SKM-1 treated with dmso at 0.1 percent for 144 hours (cell line): ENCODE results near the gene HCLS1.
"Not testable (repeated sequence)": the region's sequence is repeated elsewhere in the genome, so short reads cannot be mapped to it uniquely, and the experiment has no call there.

ENCODE experiments used
- DNase-seq: peaks from one replicate; lab custom pipeline; 2025; ENCODE audit not compliant: unreplicated experiment; lab: John Stamatoyannopoulos, UW

The HCLS1 gene

DNA sequence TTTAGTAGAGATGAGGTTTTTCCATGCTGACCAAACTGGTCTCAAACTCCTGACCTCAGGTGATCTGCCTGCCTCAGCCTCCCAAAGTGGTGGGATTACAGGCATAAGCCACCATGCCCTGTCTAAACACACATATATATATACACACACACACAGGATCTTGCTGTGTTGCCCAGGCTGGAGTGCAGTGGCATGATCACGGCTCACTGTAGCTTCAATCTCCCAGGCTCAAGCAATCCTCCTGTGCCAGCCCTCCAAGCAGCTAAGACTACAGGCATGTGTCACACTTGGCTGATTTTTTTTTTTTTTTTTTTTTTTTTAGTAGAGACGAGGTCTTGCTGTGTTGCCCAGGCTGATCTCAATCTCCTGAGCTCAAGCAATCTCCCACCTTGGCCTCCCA lies 60.8 kb downstream of the HCLS1 start:
- DNase-seq = not testable (repeated sequence)

DNA sequence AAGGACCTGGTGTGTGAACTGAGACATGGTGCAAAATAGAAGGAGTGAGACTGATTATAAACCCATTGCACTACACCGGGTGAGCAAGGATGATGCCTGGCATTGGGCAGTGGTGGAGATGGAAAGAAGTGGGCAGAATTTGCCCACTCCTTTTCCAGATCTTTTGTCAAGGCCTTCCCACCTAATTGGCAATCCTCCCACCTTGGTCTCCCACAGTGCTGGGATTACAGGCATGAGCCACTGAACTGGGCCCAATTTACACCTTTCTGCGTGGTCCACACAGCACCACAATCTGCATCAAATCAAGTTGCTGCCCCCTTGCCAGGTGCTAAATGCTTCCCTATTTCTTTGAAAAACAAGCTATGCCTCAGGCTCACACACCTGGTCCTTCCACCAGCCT lies 62.1 kb downstream of the HCLS1 start:
- no peak for DNase-seq

DNA sequence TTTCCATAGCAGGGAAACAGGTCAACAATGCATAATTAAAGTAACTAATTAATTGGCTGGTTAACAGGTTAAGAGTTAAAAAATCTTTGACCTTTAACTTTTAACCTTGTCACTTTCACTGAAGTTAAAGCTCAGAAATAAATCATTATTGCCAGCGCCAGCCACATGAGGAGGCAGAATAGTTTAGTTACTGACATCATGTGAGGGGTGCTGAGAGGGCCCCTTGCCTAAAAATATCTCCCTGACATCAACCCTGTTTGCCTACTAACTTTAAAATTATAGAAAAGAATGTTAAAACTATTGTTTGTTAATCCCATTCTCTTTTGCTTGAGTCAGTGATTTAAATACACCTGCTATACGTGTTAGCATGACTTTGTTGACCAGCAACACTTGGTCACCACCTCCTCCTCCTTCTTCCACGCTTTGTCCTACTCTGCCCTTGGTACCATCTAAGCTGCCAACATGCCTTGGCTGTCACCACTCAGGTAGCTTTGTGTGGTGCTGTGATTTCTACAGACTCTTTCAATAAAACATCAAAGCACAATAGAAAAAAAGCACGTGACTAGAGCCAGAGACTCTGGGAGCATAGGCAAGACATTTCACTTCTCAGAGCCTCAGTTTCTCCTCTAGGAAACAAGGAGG lies 64.8 kb downstream of the HCLS1 start:
- no peak for DNase-seq

DNA sequence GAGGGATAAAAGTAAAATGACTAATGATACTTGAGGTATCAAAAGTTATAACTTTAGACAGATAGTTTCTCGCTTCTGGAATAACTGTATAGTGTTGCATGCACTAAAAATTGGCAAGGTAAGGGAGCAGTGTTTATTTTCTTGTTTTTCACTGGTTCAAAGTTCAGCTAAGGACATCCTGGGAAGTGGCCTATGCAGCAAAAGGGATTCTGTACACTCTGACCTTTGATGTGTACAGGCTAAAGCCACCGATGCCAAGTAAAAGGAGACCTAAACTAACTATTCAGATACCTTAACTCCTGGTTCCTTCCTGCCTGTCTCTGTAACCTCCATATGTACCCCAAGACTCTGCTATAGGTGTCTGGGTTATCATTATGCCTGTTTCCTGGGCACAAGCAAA lies 65.9 kb downstream of the HCLS1 start:
- DNase-seq = no peak

DNA sequence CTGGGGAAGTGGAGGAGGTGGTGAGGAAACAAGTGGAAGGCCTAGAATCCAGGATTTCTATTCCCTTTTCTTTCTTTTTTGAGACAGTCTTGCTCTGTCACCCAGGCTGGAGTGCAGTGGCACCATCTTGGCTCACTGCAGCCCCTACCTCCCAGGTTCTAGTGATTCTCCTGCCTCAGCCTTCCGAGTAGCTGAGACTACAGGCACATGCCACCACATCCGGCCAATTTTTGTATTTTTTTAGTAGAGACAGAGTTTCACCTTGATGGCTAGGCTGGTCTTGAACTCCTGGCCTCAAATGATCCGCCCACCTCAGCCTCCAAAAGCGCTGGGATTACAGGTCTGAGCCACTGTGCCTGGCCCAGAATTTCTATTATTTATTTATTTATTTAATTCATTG lies 66.9 kb downstream of the HCLS1 start:
- not testable (repeated sequence) for DNase-seq

DNA sequence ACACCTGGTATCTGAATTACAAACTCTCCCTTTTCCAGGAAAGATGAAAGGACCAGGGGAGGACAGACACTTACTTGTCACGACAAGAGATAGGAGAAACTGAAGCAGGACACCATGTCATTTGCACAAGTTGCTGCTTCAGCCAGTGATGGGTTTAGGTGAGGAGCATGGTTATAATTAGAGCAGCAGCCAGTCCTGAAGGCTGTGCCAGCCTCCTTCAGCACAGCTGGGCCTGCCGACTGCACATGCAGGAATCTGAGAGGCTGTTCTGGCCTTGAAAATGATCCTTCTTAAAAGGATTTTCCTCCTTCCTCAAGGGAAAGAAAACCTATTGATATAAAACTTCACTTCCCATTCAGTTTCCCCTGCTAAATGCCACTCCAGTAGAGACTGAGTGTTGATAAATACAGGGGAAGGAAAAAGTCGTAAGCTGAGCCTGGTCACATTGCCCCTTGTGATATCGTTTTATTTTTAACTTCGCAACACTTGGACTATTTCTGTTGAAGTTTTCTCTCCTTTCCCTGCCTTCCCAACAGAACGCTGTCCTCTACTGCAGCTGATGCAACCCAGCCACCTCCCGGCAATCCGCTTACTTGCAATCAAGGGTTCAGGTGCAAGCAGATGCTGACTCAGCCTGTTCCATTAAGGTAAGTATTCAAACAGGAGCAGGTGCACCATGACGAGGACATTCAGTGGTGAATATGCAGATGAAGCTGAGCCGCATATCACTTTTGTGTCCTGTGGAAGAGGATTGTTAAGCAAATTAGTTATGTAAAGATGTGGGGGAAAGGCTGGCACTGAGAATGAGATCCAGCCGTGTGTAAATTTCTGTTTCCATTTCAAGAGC lies 67.6 kb downstream of the HCLS1 start, which contains the start of gene FBXO40:
Gene FBXO40, plus strand, starts transcription at position 524 of the 847 bp plus-strand sequence. CDS start 27,197 bp downstream, outside the sequence.
- no peak for DNase-seq

DNA sequence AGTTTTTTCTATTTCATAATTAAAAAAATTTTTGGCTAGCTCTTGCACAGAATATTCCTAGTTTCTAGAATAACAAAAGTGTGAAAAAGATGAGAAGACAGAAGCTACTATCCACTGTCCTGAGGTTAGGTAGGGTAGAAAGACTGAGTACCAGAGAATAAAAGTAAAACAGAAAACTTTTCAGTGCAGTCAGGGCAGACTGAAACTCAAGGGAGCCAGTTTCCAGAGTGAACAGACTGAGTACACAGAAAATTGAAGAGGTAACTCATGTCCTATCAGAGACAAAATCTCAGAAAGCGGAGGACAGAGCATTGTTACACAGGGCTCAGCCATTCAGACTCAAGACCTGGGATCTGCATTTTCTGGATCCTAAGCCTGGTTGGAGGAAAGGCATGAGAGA lies 76.3 kb downstream of the HCLS1 start:
- no peak for DNase-seq

DNA sequence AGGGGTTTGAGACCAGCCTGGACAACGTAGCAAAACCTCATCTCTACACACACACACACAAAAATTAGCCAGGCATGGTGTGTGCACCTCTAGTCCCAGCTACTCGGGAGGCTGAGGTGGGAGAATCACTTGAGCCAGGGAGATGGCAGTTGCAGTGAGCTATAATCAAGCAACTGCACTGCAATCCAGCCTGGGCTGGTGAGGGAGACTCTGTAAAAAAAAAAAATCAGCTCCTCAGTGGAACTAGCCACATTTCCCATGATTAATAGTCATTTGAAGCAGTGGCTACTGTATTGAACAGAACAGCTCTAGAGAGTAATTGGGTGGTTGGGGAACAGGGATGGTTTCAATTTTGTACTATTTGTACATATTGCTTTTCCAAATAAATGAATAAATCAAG lies 79.0 kb downstream of the HCLS1 start:
- no peak for DNase-seq
